Kidney epithelial cell (primary cell): ENCODE data around the gene ALDH1L2. TPM values are rescaled to one million over a fixed set of nuclear protein-coding genes. Genes with fewer than 3 reads are reported as not detected.

ENCODE experiments used
- DNase-seq: peaks from one replicate; pipeline ENCODE4 v3.0.0-alpha.2; 2010; ENCODE audit warnings: low read depth
- H3K27me3 ChIP-seq: 2 replicates; pipeline ENCODE4 v1.6.0; 2011; ENCODE audit warnings: low read length; ENCODE audit not compliant: control insufficient read depth, insufficient read depth
- H3K36me3 ChIP-seq: 2 replicates; pipeline ENCODE4 v1.5.1; 2011; ENCODE audit warnings: low read length; ENCODE audit not compliant: control insufficient read depth, insufficient read depth
- H3K4me3 ChIP-seq: 2 replicates; pipeline ENCODE4 v1.5.1; 2011; ENCODE audit warnings: low read depth, mild to moderate bottlenecking, control low read depth, low read length
- CTCF ChIP-seq: IDR thresholded peaks from 2 replicates; pipeline ENCODE4 v1.5.1; 2011; ENCODE audit warnings: mild to moderate bottlenecking, moderate library complexity, low read length, control low read depth, inconsistent platforms; ENCODE audit not compliant: insufficient read depth, poor library complexity, severe bottlenecking
- total RNA-seq: library from RNA; depleted of rRNA; stranded (reverse); fragments of >200 nt; gene quantifications from 2 replicates; pipeline ENCODE4 v1.2.3, GENCODE V29; 2015

The ALDH1L2 gene
- total RNA-seq, 1 donor from 2014 or later = 15.0 TPM

GRCh38 chr12:105015543-105015942 lies 68.7 kb downstream of the ALDH1L2 start:
- H3K36me3 ChIP-seq = no peaks in the 10 kb centered on the region

GRCh38 chr12:105014603-105015002 lies 69.7 kb downstream of the ALDH1L2 start:
- TF ChIP-seq CTCF = no peak
- DNase-seq = no peak
- no peaks in the 10 kb centered on the region for H3K36me3 ChIP-seq
- H3K27me3 ChIP-seq = no peaks in the 10 kb centered on the region
- no peak overlapping the region for H3K4me3 ChIP-seq

More at GRCh38 chr12:105015543-105015942, 68.7 kb downstream of the ALDH1L2 start:
- Histone ChIP-seq H3K4me3 (no peak overlapping the region), H3K27me3 (no peaks in the 10 kb centered on the region)
- DNase-seq = no peak
- no peak for TF ChIP-seq CTCF

GRCh38 chr12:105013892-105014291 lies 70.4 kb downstream of the ALDH1L2 start:
- Histone ChIP-seq H3K27me3 (no peaks in the 10 kb centered on the region), H3K36me3 (no peaks in the 10 kb centered on the region), H3K4me3 (no peak overlapping the region)
- TF ChIP-seq CTCF = no peak
- peak; percentile 19 for DNase-seq

GRCh38 chr12:105001476-105001875 lies 82.8 kb downstream of the ALDH1L2 start:
- H3K4me3 ChIP-seq = no peak overlapping the region
- no peak for TF ChIP-seq CTCF
- H3K36me3 ChIP-seq = peaks cover 2% of the 10 kb centered on the region
- no peaks in the 10 kb centered on the region for H3K27me3 ChIP-seq
- no peak for DNase-seq

GRCh38 chr12:104999347-104999685 lies 84.9 kb downstream of the ALDH1L2 start:
- TF ChIP-seq CTCF = no peak
- no peak for DNase-seq
- Histone ChIP-seq H3K27me3 (no peaks in the 10 kb centered on the region), H3K4me3 (no peak overlapping the region), H3K36me3 (peaks cover 2% of the 10 kb centered on the region)
